KOPT-K1 (cell line): ENCODE results near the gene PAEP.

Experiments
- H3K27ac ChIP-seq: fragments of 200-600 bp; sonication (generic); 2 replicates; pipeline ENCODE4 v1.5.1; 2016; ENCODE audit warnings: antibody characterized with exemption, mild to moderate bottlenecking, low read depth, low read length; ENCODE audit not compliant: poor library complexity, severe bottlenecking
- H3K36me3 ChIP-seq: fragments of 200-600 bp; sonication (generic); 2 replicates; pipeline ENCODE4 v1.5.1; 2017; ENCODE audit warnings: antibody characterized with exemption, mild to moderate bottlenecking, low read length, moderate library complexity; ENCODE audit not compliant: insufficient read depth
- H3K9me3 ChIP-seq: fragments of 200-600 bp; sonication (generic); 2 replicates; pipeline ENCODE4 v1.5.1; 2017; ENCODE audit warnings: antibody characterized with exemption, low read length, mild to moderate bottlenecking; ENCODE audit not compliant: insufficient read depth, poor library complexity, severe bottlenecking

PAEP gene

GRCh38 chr9:135614821-135615665 is 53.5 kb downstream of the PAEP start:
- Histone ChIP-seq H3K9me3 (no peaks in the 10 kb centered on the region), H3K27ac (no peak overlapping the region), H3K36me3 (no peaks in the 10 kb centered on the region)

- no peaks in the 10 kb centered on the region for H3K9me3 ChIP-seq
- H3K36me3 ChIP-seq, result no peaks in the 10 kb centered on the region
- no peak overlapping the region for H3K27ac ChIP-seq
Observed at GRCh38 chr9:135615666-135616618, 54.4 kb downstream of the PAEP start.
